ENCODE results near the gene UGT1A8. TPM values are rescaled to one million over a fixed set of nuclear protein-coding genes. Genes with fewer than 3 reads are reported as not detected.

UGT1A8 gene
- polyA plus RNA-seq, 1 of the 3 experiments (the other 2 are of a cell fraction), result not detected

DNA sequence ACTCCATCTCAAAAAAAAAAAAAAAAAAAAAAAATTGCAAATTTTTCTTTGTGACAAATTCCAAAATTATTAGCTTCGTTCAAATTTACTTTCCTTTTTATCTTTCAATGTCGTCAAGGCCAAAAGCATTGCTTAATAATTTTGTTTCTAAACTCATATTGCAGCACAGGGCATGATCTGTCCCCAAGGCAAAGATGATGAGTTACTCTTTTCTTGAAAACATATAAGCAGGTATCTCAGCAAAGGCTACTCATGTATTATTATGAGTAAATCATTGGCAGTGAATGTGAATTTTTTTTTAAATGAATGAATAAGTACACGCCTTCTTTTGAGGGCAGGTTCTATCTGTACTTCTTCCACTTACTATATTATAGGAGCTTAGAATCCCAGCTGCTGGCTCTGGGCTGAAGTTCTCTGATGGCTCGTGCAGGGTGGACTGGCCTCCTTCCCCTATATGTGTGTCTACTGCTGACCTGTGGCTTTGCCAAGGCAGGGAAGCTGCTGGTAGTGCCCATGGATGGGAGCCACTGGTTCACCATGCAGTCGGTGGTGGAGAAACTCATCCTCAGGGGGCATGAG, 64.2 kb downstream of the UGT1A8 start, which contains the start of gene UGT1A7:
Gene UGT1A7 (plus strand): TSS at position 381 of the 579 bp plus-strand sequence. CDS start 37 bp downstream, at position 418.
- ChIA-PET CTCF (no interaction called here), POLR2A (no interaction called here)
- H3K79me2 ChIP-seq (ENCODE audit: insufficient read depth), result no peaks in the 10 kb centered on the region
- H3K36me3 ChIP-seq (replicated peaks in 1 of 2; ENCODE audit: control insufficient read depth in 1 of 2, insufficient read depth in 2 of 2, low read length in 1 of 2), result no peaks in the 10 kb centered on the region
- WGBS (ENCODE audit: low lambda C conversion rate), result 44% methylated on average over 4 of the region's 5 CpGs
- no peaks in the 10 kb centered on the region for H3K27me3 ChIP-seq (ENCODE audit: insufficient read depth)
- no peak within 1 kb of the TSS for H3K9ac ChIP-seq
- H3K27ac ChIP-seq (ENCODE audit: low read depth in 2 of 2, low read length in 1 of 2), result no peak within 1 kb of the TSS
- H4K20me1 ChIP-seq (ENCODE audit: insufficient read depth), result no peaks in the 10 kb centered on the region
- no peaks in the 10 kb centered on the region for H3F3A ChIP-seq (replicated peaks; ENCODE audit: insufficient read depth)
- H3K4me2 ChIP-seq, result no peak within 1 kb of the TSS
- no peaks in the 10 kb centered on the region for H3K9me2 ChIP-seq
- H3K4me3 ChIP-seq (ENCODE audit: low read depth in 2 of 2, low read length in 1 of 2), result no peak within 1 kb of the TSS
- TF ChIP-seq, protein P1, sequence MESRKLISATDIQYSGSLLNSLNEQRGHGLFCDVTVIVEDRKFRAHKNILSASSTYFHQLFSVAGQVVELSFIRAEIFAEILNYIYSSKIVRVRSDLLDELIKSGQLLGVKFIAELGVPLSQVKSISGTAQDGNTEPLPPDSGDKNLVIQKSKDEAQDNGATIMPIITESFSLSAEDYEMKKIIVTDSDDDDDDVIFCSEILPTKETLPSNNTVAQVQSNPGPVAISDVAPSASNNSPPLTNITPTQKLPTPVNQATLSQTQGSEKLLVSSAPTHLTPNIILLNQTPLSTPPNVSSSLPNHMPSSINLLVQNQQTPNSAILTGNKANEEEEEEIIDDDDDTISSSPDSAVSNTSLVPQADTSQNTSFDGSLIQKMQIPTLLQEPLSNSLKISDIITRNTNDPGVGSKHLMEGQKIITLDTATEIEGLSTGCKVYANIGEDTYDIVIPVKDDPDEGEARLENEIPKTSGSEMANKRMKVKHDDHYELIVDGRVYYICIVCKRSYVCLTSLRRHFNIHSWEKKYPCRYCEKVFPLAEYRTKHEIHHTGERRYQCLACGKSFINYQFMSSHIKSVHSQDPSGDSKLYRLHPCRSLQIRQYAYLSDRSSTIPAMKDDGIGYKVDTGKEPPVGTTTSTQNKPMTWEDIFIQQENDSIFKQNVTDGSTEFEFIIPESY (IDR thresholded peaks at IDR 0.05; ENCODE audit: borderline replicate concordance, low read depth), result no peak
- TF ChIP-seq FOSL2 (IDR thresholded peaks at IDR 0.05; ENCODE audit: borderline replicate concordance, low read depth), result no peak
- TF ChIP-seq TCF12 (IDR thresholded peaks at IDR 0.05), result no peak
- TF ChIP-seq MXI1 (IDR thresholded peaks at IDR 0.05; ENCODE audit: low read depth, low read length), result no peak
- TF ChIP-seq, protein P2, sequence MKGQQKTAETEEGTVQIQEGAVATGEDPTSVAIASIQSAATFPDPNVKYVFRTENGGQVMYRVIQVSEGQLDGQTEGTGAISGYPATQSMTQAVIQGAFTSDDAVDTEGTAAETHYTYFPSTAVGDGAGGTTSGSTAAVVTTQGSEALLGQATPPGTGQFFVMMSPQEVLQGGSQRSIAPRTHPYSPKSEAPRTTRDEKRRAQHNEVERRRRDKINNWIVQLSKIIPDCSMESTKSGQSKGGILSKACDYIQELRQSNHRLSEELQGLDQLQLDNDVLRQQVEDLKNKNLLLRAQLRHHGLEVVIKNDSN (IDR thresholded peaks at IDR 0.05; ENCODE audit: borderline replicate concordance, low read depth), result no peak
- TF ChIP-seq YY1 (IDR thresholded peaks at IDR 0.05; ENCODE audit: low read depth), result no peak
- TF ChIP-seq JUND (IDR thresholded peaks at IDR 0.05), result no peak
- TF ChIP-seq GABPA (IDR thresholded peaks at IDR 0.05; ENCODE audit: low read depth), result no peak
- TF ChIP-seq RFX5 (IDR thresholded peaks at IDR 0.05; ENCODE audit: low read length), result no peak
- H2AFZ ChIP-seq (ENCODE audit: low read depth), result no peak within 1 kb of the TSS
- DNase-seq, result no peak
- no peaks in the 10 kb centered on the region for H3K4me1 ChIP-seq (ENCODE audit: control insufficient read depth in 1 of 2, insufficient read depth in 2 of 2, low read depth in 1 of 2, low read length in 1 of 2)
- no peaks in the 10 kb centered on the region for H3K9me3 ChIP-seq

DNA sequence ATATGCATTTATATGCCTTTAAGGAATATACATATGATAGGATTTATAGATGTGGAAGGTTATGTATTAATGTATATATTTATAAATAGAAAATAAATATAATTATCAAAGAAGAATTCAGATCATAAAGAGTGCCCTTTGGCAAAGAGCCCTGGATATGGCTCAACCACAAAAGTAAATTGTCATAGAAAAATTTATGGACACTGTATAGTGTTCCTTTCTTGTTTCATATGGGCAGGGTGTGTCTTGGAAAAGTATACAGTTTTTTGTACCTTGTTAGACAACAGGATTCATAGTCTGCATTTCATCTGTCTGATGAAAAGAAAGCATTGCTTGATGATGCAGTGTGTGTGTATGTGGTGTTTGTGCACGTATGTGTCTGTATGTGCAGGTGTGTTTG, 67.2 kb downstream of the UGT1A8 start:
- no peak overlapping the region for H2AFZ ChIP-seq (ENCODE audit: low read depth)
- H3K4me1 ChIP-seq (ENCODE audit: control insufficient read depth in 1 of 2, insufficient read depth in 2 of 2, low read depth in 1 of 2, low read length in 1 of 2), result no peaks in the 10 kb centered on the region
- no peaks in the 10 kb centered on the region for H3K36me3 ChIP-seq (replicated peaks in 1 of 2; ENCODE audit: control insufficient read depth in 1 of 2, insufficient read depth in 2 of 2, low read length in 1 of 2)
- no peak overlapping the region for H3K9ac ChIP-seq
- no peaks in the 10 kb centered on the region for H3F3A ChIP-seq (replicated peaks; ENCODE audit: insufficient read depth)
- no peaks in the 10 kb centered on the region for H3K9me3 ChIP-seq
- no peak overlapping the region for H3K27ac ChIP-seq (ENCODE audit: low read depth in 2 of 2, low read length in 1 of 2)
- H3K9me2 ChIP-seq, result no peaks in the 10 kb centered on the region
- 25% methylated on average over 1 of the region's 1 CpG for WGBS (ENCODE audit: low lambda C conversion rate)
- no peaks in the 10 kb centered on the region for H3K79me2 ChIP-seq (ENCODE audit: insufficient read depth)
- no peaks in the 10 kb centered on the region for H3K27me3 ChIP-seq (ENCODE audit: insufficient read depth)
- H3K4me2 ChIP-seq, result no peak overlapping the region
- ChIA-PET CTCF (no interaction called here), POLR2A (no interaction called here)
- H3K4me3 ChIP-seq (ENCODE audit: low read depth in 2 of 2, low read length in 1 of 2), result no peak overlapping the region
- no peak for DNase-seq
- H4K20me1 ChIP-seq (ENCODE audit: insufficient read depth), result no peaks in the 10 kb centered on the region
- TF ChIP-seq TEAD4 (IDR thresholded peaks at IDR 0.05; ENCODE audit: borderline replicate concordance, insufficient read depth), result no peak
- TF ChIP-seq, protein P3, sequence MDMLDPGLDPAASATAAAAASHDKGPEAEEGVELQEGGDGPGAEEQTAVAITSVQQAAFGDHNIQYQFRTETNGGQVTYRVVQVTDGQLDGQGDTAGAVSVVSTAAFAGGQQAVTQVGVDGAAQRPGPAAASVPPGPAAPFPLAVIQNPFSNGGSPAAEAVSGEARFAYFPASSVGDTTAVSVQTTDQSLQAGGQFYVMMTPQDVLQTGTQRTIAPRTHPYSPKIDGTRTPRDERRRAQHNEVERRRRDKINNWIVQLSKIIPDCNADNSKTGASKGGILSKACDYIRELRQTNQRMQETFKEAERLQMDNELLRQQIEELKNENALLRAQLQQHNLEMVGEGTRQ (IDR thresholded peaks at IDR 0.05; ENCODE audit: borderline replicate concordance, low read depth, low read length), result no peak
- no peak for TF ChIP-seq EP300 (IDR thresholded peaks at IDR 0.05; ENCODE audit: borderline replicate concordance in 1 of 2, low read depth in 1 of 2, low read length in 1 of 2)
- no peak for TF ChIP-seq RFX5 (IDR thresholded peaks at IDR 0.05; ENCODE audit: low read length)
- TF ChIP-seq, protein P2 (IDR thresholded peaks at IDR 0.05; ENCODE audit: borderline replicate concordance, low read depth), result no peak
- no peak for TF ChIP-seq FOXJ3 (CRISPR knock-in tag; IDR thresholded peaks at IDR 0.05)
- TF ChIP-seq GABPA (IDR thresholded peaks at IDR 0.05; ENCODE audit: low read depth), result no peak
- TF ChIP-seq MXI1 (IDR thresholded peaks at IDR 0.05; ENCODE audit: low read depth, low read length), result no peak
- no peak for TF ChIP-seq FOXM1 (IDR thresholded peaks at IDR 0.05; ENCODE audit: low read depth)
- TF ChIP-seq CHD2 (IDR thresholded peaks at IDR 0.05; ENCODE audit: low read length, partially characterized antibody), result no peak
- TF ChIP-seq RAD21 (IDR thresholded peaks at IDR 0.05; ENCODE audit: low read length), result no peak
- TF ChIP-seq, protein P4, sequence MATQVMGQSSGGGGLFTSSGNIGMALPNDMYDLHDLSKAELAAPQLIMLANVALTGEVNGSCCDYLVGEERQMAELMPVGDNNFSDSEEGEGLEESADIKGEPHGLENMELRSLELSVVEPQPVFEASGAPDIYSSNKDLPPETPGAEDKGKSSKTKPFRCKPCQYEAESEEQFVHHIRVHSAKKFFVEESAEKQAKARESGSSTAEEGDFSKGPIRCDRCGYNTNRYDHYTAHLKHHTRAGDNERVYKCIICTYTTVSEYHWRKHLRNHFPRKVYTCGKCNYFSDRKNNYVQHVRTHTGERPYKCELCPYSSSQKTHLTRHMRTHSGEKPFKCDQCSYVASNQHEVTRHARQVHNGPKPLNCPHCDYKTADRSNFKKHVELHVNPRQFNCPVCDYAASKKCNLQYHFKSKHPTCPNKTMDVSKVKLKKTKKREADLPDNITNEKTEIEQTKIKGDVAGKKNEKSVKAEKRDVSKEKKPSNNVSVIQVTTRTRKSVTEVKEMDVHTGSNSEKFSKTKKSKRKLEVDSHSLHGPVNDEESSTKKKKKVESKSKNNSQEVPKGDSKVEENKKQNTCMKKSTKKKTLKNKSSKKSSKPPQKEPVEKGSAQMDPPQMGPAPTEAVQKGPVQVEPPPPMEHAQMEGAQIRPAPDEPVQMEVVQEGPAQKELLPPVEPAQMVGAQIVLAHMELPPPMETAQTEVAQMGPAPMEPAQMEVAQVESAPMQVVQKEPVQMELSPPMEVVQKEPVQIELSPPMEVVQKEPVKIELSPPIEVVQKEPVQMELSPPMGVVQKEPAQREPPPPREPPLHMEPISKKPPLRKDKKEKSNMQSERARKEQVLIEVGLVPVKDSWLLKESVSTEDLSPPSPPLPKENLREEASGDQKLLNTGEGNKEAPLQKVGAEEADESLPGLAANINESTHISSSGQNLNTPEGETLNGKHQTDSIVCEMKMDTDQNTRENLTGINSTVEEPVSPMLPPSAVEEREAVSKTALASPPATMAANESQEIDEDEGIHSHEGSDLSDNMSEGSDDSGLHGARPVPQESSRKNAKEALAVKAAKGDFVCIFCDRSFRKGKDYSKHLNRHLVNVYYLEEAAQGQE (IDR thresholded peaks at IDR 0.05; ENCODE audit: low read depth, low read length), result no peak
- no peak for TF ChIP-seq ELF1 (IDR thresholded peaks at IDR 0.05)

Data from SK-N-SH (cell line).